ENCODE data around the gene ADGRG6.

- no peak for TF ChIP-seq CTCF (IDR thresholded peaks at IDR 0.05)
- TF ChIP-seq POLR2A (IDR thresholded peaks at IDR 0.05): no peak
Observed at GRCh38 chr6:142290851-142291250, 11.0 kb upstream of the ADGRG6 start.
